H9 (cell line): ENCODE data around the gene HECTD2. TPM values are rescaled to one million over a fixed set of nuclear protein-coding genes. Genes with fewer than 3 reads are reported as not detected.
A peak's percentile ranks its signal among the peaks of the same experiment; 100 is the strongest.
"Not testable (repeated sequence)": the region's sequence is repeated elsewhere in the genome, so short reads cannot be mapped to it uniquely, and the experiment has no call there.

Experiments
- DNase-seq: peaks from one replicate; pipeline ENCODE4 v3.0.0-alpha.2; 2017
- H2AFZ ChIP-seq: one replicate; pipeline ENCODE4 v1.6.1; 2013; ENCODE audit warnings: mild to moderate bottlenecking, low read length, control low read depth, moderate library complexity
- H2AK5ac ChIP-seq: 2 replicates; pipeline ENCODE4 v1.6.1; 2013; ENCODE audit warnings: low read length, control low read depth, mixed read lengths; ENCODE audit not compliant: insufficient read length
- H2BK120ac ChIP-seq: one replicate; pipeline ENCODE4 v1.6.1; 2013; ENCODE audit warnings: low read depth, mild to moderate bottlenecking, low read length, control low read depth, inconsistent platforms; ENCODE audit not compliant: poor library complexity, severe bottlenecking
- H2BK12ac ChIP-seq: 2 replicates; pipeline ENCODE4 v1.6.1; 2013; ENCODE audit warnings: low read length, control low read depth, mixed read lengths, low read depth; ENCODE audit not compliant: insufficient read length
- H2BK15ac ChIP-seq: 2 replicates; pipeline ENCODE4 v1.6.1; 2013; ENCODE audit warnings: low read depth, low read length, control low read depth
- H2BK20ac ChIP-seq: one replicate; pipeline ENCODE4 v1.6.1; 2013; ENCODE audit warnings: low read depth, mild to moderate bottlenecking, low read length, control low read depth, inconsistent platforms; ENCODE audit not compliant: poor library complexity, severe bottlenecking
- H2BK5ac ChIP-seq: 2 replicates; pipeline ENCODE4 v1.6.1; 2013; ENCODE audit warnings: low read length, control low read depth, mixed read lengths; ENCODE audit not compliant: insufficient read length
- H3K14ac ChIP-seq: 2 replicates; pipeline ENCODE4 v1.6.1; 2013; ENCODE audit warnings: low read length, control low read depth; ENCODE audit not compliant: insufficient read depth
- H3K18ac ChIP-seq: 2 replicates; pipeline ENCODE4 v1.6.1; 2013; ENCODE audit warnings: low read depth, mild to moderate bottlenecking, mixed read lengths, low read length, control low read depth; ENCODE audit not compliant: insufficient read length
- H3K23ac ChIP-seq: 2 replicates; pipeline ENCODE4 v1.6.1; 2013; ENCODE audit warnings: low read length, control low read depth, mixed read lengths, low read depth; ENCODE audit not compliant: insufficient read length
- H3K23me2 ChIP-seq: 2 replicates; pipeline ENCODE4 v1.6.1; 2013; ENCODE audit warnings: low read depth, mild to moderate bottlenecking, mixed read lengths, low read length, control low read depth; ENCODE audit not compliant: insufficient read length, poor library complexity, severe bottlenecking
- H3K27ac ChIP-seq: 2 replicates; pipeline ENCODE4 v1.5.1; 2013; ENCODE audit warnings: low read length, control low read depth, mixed read lengths, low read depth; ENCODE audit not compliant: insufficient read length
- H3K27me3 ChIP-seq: 2 replicates; pipeline ENCODE4 v1.6.1; 2013; ENCODE audit warnings: low read length, control low read depth, inconsistent platforms; ENCODE audit not compliant: insufficient read depth
- H3K4ac ChIP-seq: 2 replicates; pipeline ENCODE4 v1.6.1; 2013; ENCODE audit warnings: low read depth, mild to moderate bottlenecking, control low read depth, inconsistent platforms, low read length, moderate library complexity
- H3K4me1 ChIP-seq: 2 replicates; pipeline ENCODE4 v1.6.1; 2013; ENCODE audit warnings: low read length, control low read depth, inconsistent platforms; ENCODE audit not compliant: insufficient read depth
- H3K4me2 ChIP-seq: 2 replicates; pipeline ENCODE4 v1.6.1; 2013; ENCODE audit warnings: low read length, control low read depth, mixed read lengths; ENCODE audit not compliant: insufficient read length, insufficient read depth
- H3K56ac ChIP-seq: 2 replicates; pipeline ENCODE4 v1.6.1; 2013; ENCODE audit warnings: low read depth, mild to moderate bottlenecking, mixed read lengths, low read length, control low read depth; ENCODE audit not compliant: insufficient read length
- H3K79me1 ChIP-seq: 2 replicates; pipeline ENCODE4 v1.6.1; 2013; ENCODE audit warnings: low read depth, mild to moderate bottlenecking, moderate library complexity, low read length, control low read depth, inconsistent platforms; ENCODE audit not compliant: insufficient read depth, poor library complexity, severe bottlenecking
- H3K79me2 ChIP-seq: 2 replicates; pipeline ENCODE4 v1.6.1; 2013; ENCODE audit warnings: low read length, control low read depth, inconsistent platforms; ENCODE audit not compliant: insufficient read depth
- H3K9ac ChIP-seq: 2 replicates; pipeline ENCODE4 v1.6.1; 2013; ENCODE audit warnings: low read length, control low read depth, mixed read lengths; ENCODE audit not compliant: insufficient read length; ENCODE audit errors: extremely low read depth
- H3K9me3 ChIP-seq: one replicate; pipeline ENCODE4 v1.6.1; 2013; ENCODE audit warnings: low read depth, low read length, inconsistent platforms; ENCODE audit not compliant: control insufficient read depth
- H3T11ph ChIP-seq: one replicate; pipeline ENCODE4 v1.6.1; 2013; ENCODE audit warnings: mild to moderate bottlenecking, low read length, control low read depth, inconsistent platforms
- H4K20me1 ChIP-seq: one replicate; pipeline ENCODE4 v1.6.1; 2013; ENCODE audit not compliant: control insufficient read depth, insufficient read length, insufficient read depth
- H4K5ac ChIP-seq: 2 replicates; pipeline ENCODE4 v1.6.1; 2013; ENCODE audit warnings: low read depth, mild to moderate bottlenecking, mixed read lengths, low read length, control low read depth; ENCODE audit not compliant: insufficient read length
- H4K8ac ChIP-seq: replicated peaks from 2 replicates; pipeline ENCODE4 v1.6.1; 2013; ENCODE audit warnings: low read length, control low read depth, mixed read lengths, low read depth; ENCODE audit not compliant: insufficient read length
- H4K91ac ChIP-seq: 2 replicates; pipeline ENCODE4 v1.6.1; 2013; ENCODE audit warnings: low read depth, mild to moderate bottlenecking, moderate library complexity, mixed read lengths, low read length, control low read depth; ENCODE audit not compliant: insufficient read length
- H3K27ac Mint-ChIP-seq, 3 experiments: 2 replicates in 2 of 3; 3 replicates in 1 of 3; pipeline ENCODE4 v1.8.0; 2020 to 2021; ENCODE audit warnings: mixed read lengths in 3 of 3, mild to moderate bottlenecking in 1 of 3, moderate library complexity in 1 of 3
- H3K27me3 Mint-ChIP-seq: 2 replicates; pipeline ENCODE4 v1.8.0; 2021; ENCODE audit warnings: low read depth, mild to moderate bottlenecking, moderate library complexity, mixed read lengths
- H3K36me3 Mint-ChIP-seq, 3 experiments: 2 replicates in 2 of 3; 3 replicates in 1 of 3; pipeline ENCODE4 v1.8.0; 2020 to 2021; ENCODE audit warnings: low read depth in 3 of 3, mixed read lengths in 3 of 3; ENCODE audit not compliant: insufficient read depth in 1 of 3
- H3K4me1 Mint-ChIP-seq, 2 experiments: 2 replicates each; pipeline ENCODE4 v1.8.0; 2020; ENCODE audit warnings: mixed read lengths in 2 of 2
- H3K4me3 Mint-ChIP-seq, 2 experiments: 2 replicates in 1 of 2; 3 replicates in 1 of 2; pipeline ENCODE4 v1.8.0; 2020 to 2021; ENCODE audit warnings: mild to moderate bottlenecking in 2 of 2, mixed read lengths in 2 of 2, moderate library complexity in 1 of 2
- H3K9me3 Mint-ChIP-seq, 2 experiments: 2 replicates in 1 of 2; 3 replicates in 1 of 2; pipeline ENCODE4 v1.8.0; 2020; ENCODE audit warnings: mild to moderate bottlenecking in 2 of 2, mixed read lengths in 2 of 2, moderate library complexity in 1 of 2
- WGBS: extraction: QIAGEN DNeasy Blood & Tissue Kit; methylation state at CpG from one replicate; pipeline ENCODE4 v1.1.7; 2013; ENCODE audit warnings: missing lambda C conversion rate, low lambda C conversion rate, mixed read lengths; ENCODE audit not compliant: insufficient read length; ENCODE audit errors: extremely low coverage; 5-methylcytosine and 5-hydroxymethylcytosine counted together
- total RNA-seq: library from RNA; stranded (reverse); gene quantifications from 2 replicates; pipeline ENCODE4 v1.2.1, GENCODE V29; 2021
- TF ChIP-seq, protein P1 (sequence below): fragments of 200-600 bp; sonication (generic); conservative IDR thresholded peaks from 3 replicates; pipeline ENCODE4 v1.8.0; 2021; ENCODE audit warnings: antibody characterized with exemption, mild to moderate bottlenecking

HECTD2 gene
- total RNA-seq, 1 experiment from 2014 or later: 13.4 TPM

GRCh38 chr10:91389636-91390512, 20.3 kb upstream of the HECTD2 start:
- Histone ChIP-seq H3K4me2 (no peak overlapping the region), H4K8ac (no peak overlapping the region), H3K23me2 (no peaks in the 10 kb centered on the region), H4K91ac (no peak overlapping the region), H3K14ac (no peak overlapping the region), H2BK15ac (no peak overlapping the region), H3K27ac (no peak overlapping the region), H3K27me3 (no peaks in the 10 kb centered on the region), H4K5ac (no peak overlapping the region), H3K9ac (no peak overlapping the region), H3K9me3 (no peaks in the 10 kb centered on the region), H3K23ac (no peak overlapping the region), H3K56ac (no peak overlapping the region), H4K20me1 (no peaks in the 10 kb centered on the region), H3K4ac (no peak overlapping the region), H2AFZ (no peak overlapping the region), H2BK12ac (no peak overlapping the region), H2BK20ac (no peak overlapping the region), H2BK5ac (no peak overlapping the region), H3K18ac (no peak overlapping the region), H3T11ph (no peak overlapping the region), H2BK120ac (no peak overlapping the region), H3K4me1 (no peaks in the 10 kb centered on the region), H3K79me1 (no peaks in the 10 kb centered on the region), H3K79me2 (no peaks in the 10 kb centered on the region), H2AK5ac (no peak overlapping the region)
- peaks cover 8% of the 10 kb centered on the region for H3K27me3 Mint-ChIP-seq
- H3K9me3 Mint-ChIP-seq: no peaks in the 10 kb centered on the region
- H3K36me3 Mint-ChIP-seq: no peaks in the 10 kb centered on the region
- DNase-seq: no peak
- no CpG with 5 or more reads among the region's 8 CpGs for WGBS
- no peak overlapping the region for H3K27ac Mint-ChIP-seq
- no peaks in the 10 kb centered on the region for H3K4me1 Mint-ChIP-seq
- TF ChIP-seq, protein P1, sequence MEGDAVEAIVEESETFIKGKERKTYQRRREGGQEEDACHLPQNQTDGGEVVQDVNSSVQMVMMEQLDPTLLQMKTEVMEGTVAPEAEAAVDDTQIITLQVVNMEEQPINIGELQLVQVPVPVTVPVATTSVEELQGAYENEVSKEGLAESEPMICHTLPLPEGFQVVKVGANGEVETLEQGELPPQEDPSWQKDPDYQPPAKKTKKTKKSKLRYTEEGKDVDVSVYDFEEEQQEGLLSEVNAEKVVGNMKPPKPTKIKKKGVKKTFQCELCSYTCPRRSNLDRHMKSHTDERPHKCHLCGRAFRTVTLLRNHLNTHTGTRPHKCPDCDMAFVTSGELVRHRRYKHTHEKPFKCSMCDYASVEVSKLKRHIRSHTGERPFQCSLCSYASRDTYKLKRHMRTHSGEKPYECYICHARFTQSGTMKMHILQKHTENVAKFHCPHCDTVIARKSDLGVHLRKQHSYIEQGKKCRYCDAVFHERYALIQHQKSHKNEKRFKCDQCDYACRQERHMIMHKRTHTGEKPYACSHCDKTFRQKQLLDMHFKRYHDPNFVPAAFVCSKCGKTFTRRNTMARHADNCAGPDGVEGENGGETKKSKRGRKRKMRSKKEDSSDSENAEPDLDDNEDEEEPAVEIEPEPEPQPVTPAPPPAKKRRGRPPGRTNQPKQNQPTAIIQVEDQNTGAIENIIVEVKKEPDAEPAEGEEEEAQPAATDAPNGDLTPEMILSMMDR: peak; percentile 80
- no peak overlapping the region for H3K4me3 Mint-ChIP-seq

- no CpG with 5 or more reads among the region's 3 CpGs for WGBS
- H3K27ac Mint-ChIP-seq, H2AK5ac ChIP-seq: not testable (repeated sequence)
Observed at GRCh38 chr10:91390513-91390825, 19.7 kb upstream of the HECTD2 start.

More at GRCh38 chr10:91390513-91390825, 19.7 kb upstream of the HECTD2 start:
- not testable (repeated sequence) for H2BK15ac ChIP-seq, H4K91ac ChIP-seq, H3K23me2 ChIP-seq, H3T11ph ChIP-seq, DNase-seq, H3K27ac ChIP-seq, H2AFZ ChIP-seq, H3K14ac ChIP-seq, H3K4me2 ChIP-seq, H3K4ac ChIP-seq, H2BK20ac ChIP-seq, H2BK120ac ChIP-seq, H3K18ac ChIP-seq, H3K79me1 ChIP-seq, H4K20me1 ChIP-seq, H3K27me3 ChIP-seq, H3K9ac ChIP-seq, H3K4me1 ChIP-seq, H2BK5ac ChIP-seq, H3K4me3 Mint-ChIP-seq, H3K36me3 Mint-ChIP-seq, H3K79me2 ChIP-seq, H3K9me3 ChIP-seq, H4K5ac ChIP-seq, H3K4me1 Mint-ChIP-seq, H3K56ac ChIP-seq, H3K9me3 Mint-ChIP-seq, H2BK12ac ChIP-seq, H4K8ac ChIP-seq, H3K23ac ChIP-seq, H3K27me3 Mint-ChIP-seq
